ENCODE data around the gene PABPC1L2A.

DNA sequence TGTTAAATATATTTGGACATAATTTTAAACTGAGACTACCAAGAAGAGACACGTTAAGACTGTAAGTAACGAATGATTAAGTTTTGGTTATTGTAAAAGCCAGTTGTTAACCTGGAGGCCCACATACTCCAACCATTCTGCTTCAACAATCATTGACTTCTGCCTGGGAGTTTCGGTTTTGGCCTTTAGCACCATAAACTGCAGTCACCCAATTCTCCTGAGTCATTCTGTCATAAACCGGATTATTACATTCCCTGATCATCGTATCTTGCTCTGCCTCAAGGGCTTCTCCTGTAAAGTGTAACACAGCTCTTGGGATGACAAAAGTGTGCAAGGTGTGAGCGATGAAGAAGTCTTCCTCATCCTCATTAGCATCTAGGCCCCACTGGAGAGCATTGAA, 46.9 kb upstream of the PABPC1L2A start:
- TF ChIP-seq, protein P1, sequence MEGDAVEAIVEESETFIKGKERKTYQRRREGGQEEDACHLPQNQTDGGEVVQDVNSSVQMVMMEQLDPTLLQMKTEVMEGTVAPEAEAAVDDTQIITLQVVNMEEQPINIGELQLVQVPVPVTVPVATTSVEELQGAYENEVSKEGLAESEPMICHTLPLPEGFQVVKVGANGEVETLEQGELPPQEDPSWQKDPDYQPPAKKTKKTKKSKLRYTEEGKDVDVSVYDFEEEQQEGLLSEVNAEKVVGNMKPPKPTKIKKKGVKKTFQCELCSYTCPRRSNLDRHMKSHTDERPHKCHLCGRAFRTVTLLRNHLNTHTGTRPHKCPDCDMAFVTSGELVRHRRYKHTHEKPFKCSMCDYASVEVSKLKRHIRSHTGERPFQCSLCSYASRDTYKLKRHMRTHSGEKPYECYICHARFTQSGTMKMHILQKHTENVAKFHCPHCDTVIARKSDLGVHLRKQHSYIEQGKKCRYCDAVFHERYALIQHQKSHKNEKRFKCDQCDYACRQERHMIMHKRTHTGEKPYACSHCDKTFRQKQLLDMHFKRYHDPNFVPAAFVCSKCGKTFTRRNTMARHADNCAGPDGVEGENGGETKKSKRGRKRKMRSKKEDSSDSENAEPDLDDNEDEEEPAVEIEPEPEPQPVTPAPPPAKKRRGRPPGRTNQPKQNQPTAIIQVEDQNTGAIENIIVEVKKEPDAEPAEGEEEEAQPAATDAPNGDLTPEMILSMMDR (IDR thresholded peaks at IDR 0.05): no peak
- TF ChIP-seq POLR2AphosphoS5 (IDR thresholded peaks at IDR 0.05) (no peak), POLR2A (IDR thresholded peaks at IDR 0.05) (no peak)
